Heart left ventricle (tissue), 16 donors: ENCODE results near the gene NFATC1. TPM values are rescaled to one million over a fixed set of nuclear protein-coding genes. Genes with fewer than 3 reads are reported as not detected.
A peak's percentile ranks its signal among the peaks of the same experiment; 100 is the strongest.

Experiments used
- ATAC-seq, 4 donors: fragments of 200-7000 bp; cut with Tn5 transposase; one replicate each; pipeline ENCODE4 v1.9.1; 2020 to 2022; ENCODE audit warnings: moderate library complexity in 4 of 4, mild to moderate bottlenecking in 3 of 4, moderate number of reproducible peaks in 1 of 4
- DNase-seq, 5 donors: peaks; one replicate each; pipeline ENCODE4 v3.0.0-alpha.2; 2020
- H3K27ac ChIP-seq, 12 donors: fragments of 200-600 bp; sonication (generic) in 4 of 12; one replicate each; pipeline versions ENCODE4 v1.5.0 to v1.8.0; 2016 to 2022; ENCODE audit warnings: mild to moderate bottlenecking in 2 of 12
- H3K27me3 ChIP-seq, 9 donors: fragments of 200-600 bp; sonication (generic) in 2 of 9; one replicate each; pipeline versions ENCODE4 v1.5.1 to v1.8.0; 2016 to 2022; ENCODE audit warnings: mild to moderate bottlenecking in 3 of 9
- H3K36me3 ChIP-seq, 9 donors: fragments of 200-600 bp; sonication (generic) in 2 of 9; one replicate each; pipeline versions ENCODE4 v1.5.0 to v1.8.0; 2018 to 2022; ENCODE audit warnings: mild to moderate bottlenecking in 2 of 9
- H3K4me1 ChIP-seq, 12 donors: fragments of 200-600 bp; sonication (generic) in 4 of 12; one replicate each; pipeline versions ENCODE4 v1.5.0 to v1.8.0; 2016 to 2022; ENCODE audit warnings: mild to moderate bottlenecking in 3 of 12
- H3K4me3 ChIP-seq, 12 donors: fragments of 200-600 bp; sonication (generic) in 4 of 12; one replicate each; pipeline versions ENCODE4 v1.5.0 to v1.8.0; 2017 to 2022; ENCODE audit warnings: mild to moderate bottlenecking in 9 of 12, moderate library complexity in 4 of 12
- H3K9me3 ChIP-seq, 12 donors: fragments of 200-600 bp; sonication (generic) in 4 of 12; one replicate each; pipeline versions ENCODE4 v1.5.0 to v1.8.0; 2016 to 2022; ENCODE audit warnings: mild to moderate bottlenecking in 1 of 12
- POLR2A ChIP-seq, 2 donors: fragments of 450-650 bp; IDR thresholded peaks; one replicate each; pipeline ENCODE4 v1.6.1; 2017; ENCODE audit warnings: antibody characterized with exemption in 2 of 2, mild to moderate bottlenecking in 2 of 2, moderate library complexity in 2 of 2
- WGBS, 4 donors: extraction: QIAGEN DNeasy Blood & Tissue Kit in 2 of 4; methylation state at CpG; one replicate each; pipeline versions ENCODE4 v1.1.5 to v1.1.7; 2013 to 2018; 5-methylcytosine and 5-hydroxymethylcytosine counted together
- intact Hi-C, 10 donors: fragments of 100-400 bp; cut with DNase I; formaldehyde crosslinking; loops; one replicate each; pipeline versions ENCODE4 v1.11.1 to v1.14.2; 2022
- polyA plus RNA-seq, 2 donors: library from polyadenylated mRNA; stranded (reverse); fragments of 200-250 nt; gene quantifications; one replicate each; pipeline ENCODE4 v1.2.3, GENCODE V29; 2013
- total RNA-seq, 9 donors: library from RNA; depleted of rRNA in 2 of 9; stranded (reverse); fragments of >200 nt in 2 of 9; fragmentation: NEBNext Ultra II Directional in 3 of 9; extraction: Animal tissue kit (Norgen Biotek cat#: 25700) in 3 of 9; gene quantifications; one replicate each; pipeline versions ENCODE4 v1.1.0 to v1.2.4, GENCODE V29; 2016 to 2023
- TF ChIP-seq, protein P1 (sequence below), 12 donors: fragments of 200-600 bp; sonication (generic) in 4 of 12; IDR thresholded peaks; one replicate each; pipeline versions ENCODE4 v1.5.0 to v1.8.0; 2018 to 2022; ENCODE audit warnings: antibody characterized with exemption in 12 of 12, mild to moderate bottlenecking in 5 of 12
- donor health status: ischemic (EF 13 %, LVEDD 7.1; RV severe dilation, severe dysfunction).
- donor health status: healthy with polysubstance abuse.
- donor health status: DM: no; HTN: yes; CAD: no.
- donor health status: DM: no; HTN: no; CAD: no.
- donor health status: ischemic (EF 25% LVEDD 6.9; RV normal size, moderate dysfunction).
- donor health status: ischemic (EF 25% LVEDD 5.7; RV mildly dilated, moderate dysfunction).
- donor health status: healthy.
- donor health status: DM: yes; HTN: yes; CAD: no.
- donor health status: ischemic (EF 35%, LVEDD 5.7; RV mildly dilated, moderate dysfunction).
- donor health status: nonischemic (EF 11% LVEDD 7.7; RV severe dilation, severe dysfunction).
- donor health status: DM: yes; HTN: yes; CAD: no.
- donor health status: PGD.
- donor health status: ischemic (EF 29% LVEDD 5.4; RV normal size, mild dysfunction).
- donor health status: nonischemic (EF 23%, LVEDD 6.1; RV moderate dilation, normal function).

NFATC1 gene
- total and polyA plus RNA-seq, 11 donors = 6.5 to 26.7 (median 15.3) TPM

DNA sequence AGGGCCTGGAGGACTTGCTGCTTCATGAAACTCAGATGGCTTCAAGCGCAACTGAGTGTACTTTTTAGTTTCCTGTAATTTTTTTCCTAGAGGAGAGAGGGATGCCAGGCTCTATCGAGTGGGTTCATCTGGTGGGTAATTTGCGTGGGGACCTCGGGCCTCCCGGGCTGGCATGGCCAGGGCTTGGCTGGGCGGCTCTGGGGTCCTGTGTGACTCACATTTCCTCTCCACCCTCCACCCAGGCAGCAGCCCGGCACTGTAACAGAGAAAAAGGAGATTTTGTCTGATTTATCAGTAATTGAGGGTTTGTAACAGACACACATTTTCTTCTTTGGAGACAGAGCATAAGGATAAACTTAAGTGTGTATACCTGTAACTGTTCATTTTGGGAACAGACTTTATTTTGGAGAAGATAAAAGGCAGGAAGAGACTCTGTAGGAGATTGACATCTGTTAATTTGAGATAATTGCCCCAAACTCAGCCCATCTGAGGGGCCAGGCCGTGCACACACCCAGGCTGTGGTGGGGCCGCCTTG is 64.3 kb downstream of the NFATC1 start:
- DNase-seq = no peak
- H3K36me3 ChIP-seq = peaks cover 0 to 54% (median 16%) of the 10 kb centered on the region in 9 donors
- no peaks in the 10 kb centered on the region for H3K27me3 ChIP-seq
- TF ChIP-seq, protein P1, sequence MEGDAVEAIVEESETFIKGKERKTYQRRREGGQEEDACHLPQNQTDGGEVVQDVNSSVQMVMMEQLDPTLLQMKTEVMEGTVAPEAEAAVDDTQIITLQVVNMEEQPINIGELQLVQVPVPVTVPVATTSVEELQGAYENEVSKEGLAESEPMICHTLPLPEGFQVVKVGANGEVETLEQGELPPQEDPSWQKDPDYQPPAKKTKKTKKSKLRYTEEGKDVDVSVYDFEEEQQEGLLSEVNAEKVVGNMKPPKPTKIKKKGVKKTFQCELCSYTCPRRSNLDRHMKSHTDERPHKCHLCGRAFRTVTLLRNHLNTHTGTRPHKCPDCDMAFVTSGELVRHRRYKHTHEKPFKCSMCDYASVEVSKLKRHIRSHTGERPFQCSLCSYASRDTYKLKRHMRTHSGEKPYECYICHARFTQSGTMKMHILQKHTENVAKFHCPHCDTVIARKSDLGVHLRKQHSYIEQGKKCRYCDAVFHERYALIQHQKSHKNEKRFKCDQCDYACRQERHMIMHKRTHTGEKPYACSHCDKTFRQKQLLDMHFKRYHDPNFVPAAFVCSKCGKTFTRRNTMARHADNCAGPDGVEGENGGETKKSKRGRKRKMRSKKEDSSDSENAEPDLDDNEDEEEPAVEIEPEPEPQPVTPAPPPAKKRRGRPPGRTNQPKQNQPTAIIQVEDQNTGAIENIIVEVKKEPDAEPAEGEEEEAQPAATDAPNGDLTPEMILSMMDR (IDR thresholded peaks at IDR 0.05) = no peak
- TF ChIP-seq POLR2A (IDR thresholded peaks at IDR 0.05) = no peak
- H3K4me1 ChIP-seq = peaks cover 3 to 36% (median 21%) of the 10 kb centered on the region in 12 donors
- WGBS, 4 donors = 61 to 71% (median 67%) methylated on average over 9 of the region's 9 CpGs
- no peaks in the 10 kb centered on the region for H3K9me3 ChIP-seq
- no peak overlapping the region for H3K4me3 ChIP-seq
- no peak for ATAC-seq
- intact Hi-C loops = loop anchor here in 9 of 10 donors (2.0 to 10.0 kb wide), 11 partner anchors 45 to 68 kb away; partner anchors contain the start of gene NFATC1 (in 3 of the 9)
- H3K27ac ChIP-seq = peak overlapping the region in 10 of 12 donors; percentile 27 to 88 (median 80)

DNA sequence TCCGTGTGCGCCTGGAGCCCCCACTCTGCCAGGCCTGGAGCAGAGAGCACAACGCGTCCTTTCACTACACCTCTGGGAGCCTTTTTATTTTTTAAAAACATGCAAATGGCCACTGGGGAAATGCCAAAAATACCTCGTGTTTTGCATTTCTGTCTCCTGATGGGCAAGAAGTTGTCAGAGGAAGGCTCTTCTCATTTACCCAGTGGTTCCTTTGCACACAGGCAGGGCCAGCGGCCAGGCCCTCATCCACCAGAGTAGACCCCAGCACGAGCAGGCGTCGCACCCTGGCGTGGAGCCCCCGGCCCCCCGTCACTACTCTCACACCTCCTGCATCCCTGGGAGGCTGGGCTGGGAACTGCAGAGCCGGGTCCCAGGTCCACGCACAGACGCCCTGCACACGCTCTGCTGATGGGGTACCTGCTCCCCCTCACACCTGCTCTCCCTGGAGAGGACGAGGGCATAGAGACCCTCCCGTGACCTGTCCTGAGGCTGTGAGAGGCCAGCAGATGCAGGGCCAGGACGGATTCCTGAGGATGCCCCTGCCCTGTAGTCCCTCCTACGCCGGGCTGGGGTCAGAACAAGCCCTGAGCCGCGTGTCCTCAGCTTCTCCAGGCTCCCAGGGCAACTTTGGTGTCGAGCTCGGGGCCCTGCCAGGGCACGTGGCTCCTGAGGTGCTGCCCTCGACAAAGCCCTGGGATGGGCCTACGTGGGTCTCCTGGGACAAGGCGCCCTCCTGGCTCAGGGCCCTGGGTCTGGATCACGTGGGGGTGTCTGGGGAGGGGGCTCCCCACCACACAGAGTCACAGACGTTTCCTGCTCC is 65.0 kb downstream of the NFATC1 start:
- WGBS, 4 donors = 82 to 87% (median 84%) methylated on average over 13 to 31 of the region's 31 CpGs
- no peak for DNase-seq
- intact Hi-C loops = no loop called here
- peaks cover 0 to 49% (median 13%) of the 10 kb centered on the region in 9 donors for H3K36me3 ChIP-seq
- no peaks in the 10 kb centered on the region for H3K27me3 ChIP-seq
- H3K4me1 ChIP-seq = peaks cover 3 to 43% (median 27%) of the 10 kb centered on the region in 12 donors
- H3K9me3 ChIP-seq = no peaks in the 10 kb centered on the region
- no peak for ATAC-seq
- H3K27ac ChIP-seq = peak overlapping the region in 6 of 12 donors; percentile 71 to 88 (median 83)
- TF ChIP-seq, protein P1 (IDR thresholded peaks at IDR 0.05) = no peak
- TF ChIP-seq POLR2A (IDR thresholded peaks at IDR 0.05) = no peak
- no peak overlapping the region for H3K4me3 ChIP-seq

DNA sequence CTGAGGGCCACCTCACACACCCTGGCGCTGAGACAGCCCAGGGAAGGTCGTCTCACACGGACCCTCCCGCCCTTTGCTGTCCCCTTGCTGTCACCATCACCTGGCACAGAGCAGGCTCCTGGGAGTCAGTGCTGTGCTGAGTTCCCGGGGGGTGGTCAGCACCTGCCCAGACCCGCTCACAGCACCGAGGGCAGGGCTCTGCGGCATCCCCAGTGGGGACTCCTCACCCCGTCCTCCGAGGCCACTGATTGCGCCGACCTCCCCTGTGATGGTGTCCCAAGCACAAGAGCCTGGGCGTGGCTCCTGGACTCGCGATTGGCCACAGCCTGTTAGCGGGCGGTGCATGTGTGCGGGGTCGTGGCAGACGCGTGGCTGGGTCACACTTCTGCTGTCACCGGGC is 65.9 kb downstream of the NFATC1 start:
- H3K27me3 ChIP-seq = no peaks in the 10 kb centered on the region
- no peak overlapping the region for H3K27ac ChIP-seq
- peaks cover 5 to 47% (median 31%) of the 10 kb centered on the region in 12 donors for H3K4me1 ChIP-seq
- no peak for TF ChIP-seq POLR2A (IDR thresholded peaks at IDR 0.05)
- TF ChIP-seq, protein P1 (IDR thresholded peaks at IDR 0.05) = no peak
- ATAC-seq = no peak
- DNase-seq = no peak
- intact Hi-C loops = no loop called here
- 86 to 94% (median 92%) methylated on average over 13 to 22 of the region's 22 CpGs for WGBS, 4 donors
- no peak overlapping the region for H3K4me3 ChIP-seq
- H3K9me3 ChIP-seq = no peaks in the 10 kb centered on the region
- H3K36me3 ChIP-seq = peaks cover 0 to 47% (median 13%) of the 10 kb centered on the region in 9 donors

DNA sequence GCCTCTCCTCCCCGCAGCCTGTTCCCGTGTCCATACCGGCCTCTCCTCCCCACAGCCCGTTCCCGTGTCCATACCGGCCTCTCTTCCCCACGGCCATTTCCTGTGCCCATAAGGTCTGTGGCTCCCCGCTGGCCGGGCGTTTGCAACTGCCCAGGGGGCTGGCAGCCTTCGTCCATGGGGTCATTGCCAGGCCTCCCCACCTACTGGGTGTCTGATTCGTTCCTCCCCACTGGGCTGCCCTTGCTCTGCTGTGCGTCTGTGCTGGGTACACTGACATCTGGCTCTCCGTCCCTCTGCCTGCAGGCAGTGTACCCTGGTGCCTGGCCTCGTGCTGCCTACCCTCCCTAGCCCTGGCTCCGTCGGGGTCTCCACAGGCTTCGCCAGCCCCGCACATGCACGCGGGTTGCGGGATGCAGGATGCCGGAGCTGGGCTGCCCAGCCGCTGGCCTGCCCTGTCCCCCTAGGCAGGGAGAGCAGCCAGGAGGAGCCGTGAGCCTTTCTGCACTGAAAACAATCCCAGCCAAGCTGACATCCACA is 67.8 kb downstream of the NFATC1 start:
- TF ChIP-seq POLR2A (IDR thresholded peaks at IDR 0.05) = no peak
- TF ChIP-seq, protein P1 (IDR thresholded peaks at IDR 0.05) = no peak
- DNase-seq (no peak), ATAC-seq (no peak)
- H3K4me3 ChIP-seq = no peak overlapping the region
- intact Hi-C loops = no loop called here
- WGBS, 4 donors = 91 to 94% (median 92%) methylated on average over 24 to 25 of the region's 25 CpGs
- H3K27me3 ChIP-seq = no peaks in the 10 kb centered on the region
- peaks cover 3 to 46% (median 30%) of the 10 kb centered on the region in 12 donors for H3K4me1 ChIP-seq
- no peak overlapping the region for H3K27ac ChIP-seq
- peaks cover 0 to 54% (median 25%) of the 10 kb centered on the region in 9 donors for H3K36me3 ChIP-seq
- no peaks in the 10 kb centered on the region for H3K9me3 ChIP-seq
